PFSK-1 (cell line): ENCODE data around the gene TFRC.

Experiments
- FOXP2 ChIP-seq: optimal IDR thresholded peaks from 2 replicates; pipeline ENCODE3; 2011; ENCODE audit warnings: borderline replicate concordance, control low read depth, inconsistent platforms; ENCODE audit not compliant: insufficient read depth; ENCODE audit errors: extremely low read length, extremely low read depth
- POLR2AphosphoS5 ChIP-seq: IDR thresholded peaks from 2 replicates; pipeline ENCODE4 v1.6.1; 2012; ENCODE audit warnings: low read depth, mild to moderate bottlenecking, control low read depth, low read length, moderate library complexity
- TAF1 ChIP-seq: IDR thresholded peaks from 2 replicates; pipeline ENCODE4 v1.6.1; 2012; ENCODE audit warnings: low read length, control low read depth, borderline replicate concordance; ENCODE audit not compliant: insufficient read depth
- TF ChIP-seq, protein P1 (sequence below), 2 experiments: IDR thresholded peaks; 2 replicates each; pipeline versions ENCODE4 v1.6.1 to v1.8.0; 2011 to 2012; ENCODE audit warnings: low read depth in 2 of 2, low read length in 2 of 2, control low read depth in 1 of 2, inconsistent platforms in 1 of 2, mild to moderate bottlenecking in 1 of 2, moderate library complexity in 1 of 2; ENCODE audit not compliant: insufficient read depth in 1 of 2

DNA sequence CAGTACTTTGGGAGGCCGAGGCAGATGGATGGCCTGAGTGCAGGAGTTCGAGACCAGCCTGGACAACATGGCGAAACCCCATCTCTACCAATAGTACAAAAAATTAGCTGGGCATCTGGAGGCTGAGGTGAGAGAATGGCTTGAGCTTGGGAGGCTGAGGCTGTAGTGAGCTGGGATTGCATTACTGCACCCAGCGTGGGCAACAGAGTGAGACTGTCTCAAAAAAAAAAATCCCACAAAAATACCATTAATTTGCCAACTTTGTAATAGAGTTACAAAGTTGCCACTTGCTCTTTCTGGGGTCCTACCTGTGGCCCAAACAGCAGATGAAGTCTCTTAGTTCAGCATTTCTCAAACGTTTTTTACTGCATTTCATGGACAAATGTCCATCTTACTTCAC, 6.0 kb upstream of the TFRC start:
- TF ChIP-seq, protein P1, sequence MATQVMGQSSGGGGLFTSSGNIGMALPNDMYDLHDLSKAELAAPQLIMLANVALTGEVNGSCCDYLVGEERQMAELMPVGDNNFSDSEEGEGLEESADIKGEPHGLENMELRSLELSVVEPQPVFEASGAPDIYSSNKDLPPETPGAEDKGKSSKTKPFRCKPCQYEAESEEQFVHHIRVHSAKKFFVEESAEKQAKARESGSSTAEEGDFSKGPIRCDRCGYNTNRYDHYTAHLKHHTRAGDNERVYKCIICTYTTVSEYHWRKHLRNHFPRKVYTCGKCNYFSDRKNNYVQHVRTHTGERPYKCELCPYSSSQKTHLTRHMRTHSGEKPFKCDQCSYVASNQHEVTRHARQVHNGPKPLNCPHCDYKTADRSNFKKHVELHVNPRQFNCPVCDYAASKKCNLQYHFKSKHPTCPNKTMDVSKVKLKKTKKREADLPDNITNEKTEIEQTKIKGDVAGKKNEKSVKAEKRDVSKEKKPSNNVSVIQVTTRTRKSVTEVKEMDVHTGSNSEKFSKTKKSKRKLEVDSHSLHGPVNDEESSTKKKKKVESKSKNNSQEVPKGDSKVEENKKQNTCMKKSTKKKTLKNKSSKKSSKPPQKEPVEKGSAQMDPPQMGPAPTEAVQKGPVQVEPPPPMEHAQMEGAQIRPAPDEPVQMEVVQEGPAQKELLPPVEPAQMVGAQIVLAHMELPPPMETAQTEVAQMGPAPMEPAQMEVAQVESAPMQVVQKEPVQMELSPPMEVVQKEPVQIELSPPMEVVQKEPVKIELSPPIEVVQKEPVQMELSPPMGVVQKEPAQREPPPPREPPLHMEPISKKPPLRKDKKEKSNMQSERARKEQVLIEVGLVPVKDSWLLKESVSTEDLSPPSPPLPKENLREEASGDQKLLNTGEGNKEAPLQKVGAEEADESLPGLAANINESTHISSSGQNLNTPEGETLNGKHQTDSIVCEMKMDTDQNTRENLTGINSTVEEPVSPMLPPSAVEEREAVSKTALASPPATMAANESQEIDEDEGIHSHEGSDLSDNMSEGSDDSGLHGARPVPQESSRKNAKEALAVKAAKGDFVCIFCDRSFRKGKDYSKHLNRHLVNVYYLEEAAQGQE (IDR thresholded peaks at IDR 0.05; ENCODE audit: insufficient read depth in 1 of 2, low read depth in 2 of 2, low read length in 2 of 2), result no peak
- TF ChIP-seq FOXP2, result no peak
- no peak for TF ChIP-seq POLR2AphosphoS5
- no peak for TF ChIP-seq TAF1
